H1 (cell line): ENCODE results near the gene PAX5. TPM values are rescaled to one million over a fixed set of nuclear protein-coding genes. Genes with fewer than 3 reads are reported as not detected.

Experiments used
- CTCF ChIA-PET: fragments of 300-600 bp; sonication (Branson Sonifier 250); formaldehyde crosslinking; loops from one replicate; lab custom pipeline; 2021; ENCODE audit not compliant: partially characterized antibody; lab: Charles Lee
- POLR2A ChIA-PET: fragments of 300-600 bp; sonication (Branson Sonifier 250); formaldehyde crosslinking; loops from one replicate; lab custom pipeline; 2021; ENCODE audit warnings: inconsistent platforms; ENCODE audit not compliant: partially characterized antibody; lab: Charles Lee
- DNase-seq, 2 experiments: peaks; one replicate each; pipeline versions ENCODE4 v3.0.0 to v3.0.0-alpha.2; 2010 to 2022; ENCODE audit warnings: low spot score in 2 of 2, low read depth in 1 of 2, mixed read lengths in 1 of 2
- FAIRE-seq: peaks from 2 replicates; lab custom pipeline; 2011; peaks lifted over from hg19 to GRCh38; lab: Jason Lieb, UNC
- H2AFZ ChIP-seq: 2 replicates; pipeline ENCODE4 v1.8.1; 2012; ENCODE audit warnings: low read length, inconsistent platforms
- H2AK5ac ChIP-seq: 2 replicates; pipeline ENCODE4 v1.6.1; 2013; ENCODE audit warnings: low read depth, low read length
- H2BK120ac ChIP-seq: replicated peaks from 2 replicates; pipeline ENCODE3; 2013; ENCODE audit warnings: low read depth, low read length, inconsistent platforms
- H2BK12ac ChIP-seq: 2 replicates; pipeline ENCODE4 v1.6.1; 2013; ENCODE audit warnings: low read depth, low read length
- H2BK15ac ChIP-seq: 2 replicates; pipeline ENCODE4 v1.6.1; 2013; ENCODE audit warnings: low read length
- H2BK20ac ChIP-seq: 2 replicates; pipeline ENCODE4 v1.6.1; 2013; ENCODE audit warnings: low read length
- H2BK5ac ChIP-seq: 2 replicates; pipeline ENCODE4 v1.6.1; 2013; ENCODE audit warnings: low read depth, low read length
- H3K14ac ChIP-seq: 2 replicates; pipeline ENCODE4 v1.6.1; 2013; ENCODE audit warnings: inconsistent platforms; ENCODE audit not compliant: insufficient read length
- H3K18ac ChIP-seq: 2 replicates; pipeline ENCODE4 v1.6.1; 2013; ENCODE audit warnings: low read length; ENCODE audit errors: extremely low read depth
- H3K23ac ChIP-seq: 2 replicates; pipeline ENCODE4 v1.6.1; 2013; ENCODE audit warnings: inconsistent platforms; ENCODE audit not compliant: insufficient read length
- H3K23me2 ChIP-seq: 2 replicates; pipeline ENCODE4 v1.6.1; 2013; ENCODE audit warnings: low read depth, low read length
- H3K27ac ChIP-seq: 2 replicates; pipeline ENCODE4 v1.6.1; 2011; ENCODE audit warnings: low read depth, low read length, inconsistent platforms
- H3K27me3 ChIP-seq, 4 experiments: replicated peaks in 1 of 4; 1 replicate in 1 of 4; 2 replicates in 3 of 4; pipeline versions ENCODE4 v1.6.1 to v1.8.1; 2011 to 2013; ENCODE audit warnings: low read length in 3 of 4, mild to moderate bottlenecking in 3 of 4, inconsistent platforms in 2 of 4, mixed read lengths in 2 of 4, moderate library complexity in 1 of 4; ENCODE audit not compliant: control insufficient read depth in 3 of 4, insufficient read depth in 3 of 4; ENCODE audit errors: extremely low read depth in 1 of 4
- H3K36me3 ChIP-seq, 4 experiments: 2 replicates each; pipeline versions ENCODE4 v1.6.1 to v1.8.1; 2011 to 2013; ENCODE audit warnings: mild to moderate bottlenecking in 4 of 4, low read length in 3 of 4, moderate library complexity in 2 of 4, control low read depth in 1 of 4, inconsistent platforms in 1 of 4; ENCODE audit not compliant: insufficient read depth in 4 of 4, control insufficient read depth in 2 of 4
- H3K4ac ChIP-seq: replicated peaks from 2 replicates; pipeline ENCODE3; 2013; ENCODE audit warnings: low read length, low read depth, mixed read lengths, inconsistent platforms; ENCODE audit not compliant: insufficient read length
- H3K4me1 ChIP-seq, 4 experiments: replicated peaks in 1 of 4; 1 replicate in 1 of 4; 2 replicates in 3 of 4; pipeline versions ENCODE4 v1.6.1 to v1.8.1; 2011 to 2013; ENCODE audit warnings: low read length in 3 of 4, inconsistent platforms in 2 of 4, mixed read lengths in 1 of 4; ENCODE audit not compliant: insufficient read depth in 4 of 4, control insufficient read depth in 3 of 4
- H3K4me2 ChIP-seq, 2 experiments: 2 replicates each; pipeline versions ENCODE4 v1.6.1 to v1.8.1; 2011 to 2013; ENCODE audit warnings: low read depth in 2 of 2, low read length in 2 of 2, control low read depth in 1 of 2, inconsistent platforms in 1 of 2, mild to moderate bottlenecking in 1 of 2; ENCODE audit not compliant: insufficient read depth in 1 of 2
- H3K4me3 ChIP-seq, 4 experiments: fragments of 200-600, 300-600 bp in 1 of 4; sonication (generic), shearing (Covaris generic), sonication (Bioruptor Twin) in 1 of 4; 2 replicates each; pipeline versions ENCODE4 v1.5.1 to v1.8.1; 2011 to 2016; ENCODE audit warnings: low read length in 4 of 4, low read depth in 3 of 4, control low read depth in 2 of 4, inconsistent platforms in 2 of 4, mild to moderate bottlenecking in 2 of 4, mixed read lengths in 1 of 4, moderate library complexity in 1 of 4; ENCODE audit not compliant: insufficient read depth in 2 of 4; ENCODE audit errors: extremely low read depth in 1 of 4
- H3K56ac ChIP-seq: replicated peaks from 2 replicates; pipeline ENCODE3; 2013; ENCODE audit warnings: low read depth, mild to moderate bottlenecking, mixed read lengths, low read length, inconsistent platforms; ENCODE audit not compliant: insufficient read length
- H3K79me1 ChIP-seq: 2 replicates; pipeline ENCODE4 v1.6.1; 2013; ENCODE audit warnings: low read depth, low read length, control low read depth
- H3K79me2 ChIP-seq, 2 experiments: 2 replicates each; pipeline versions ENCODE4 v1.6.1 to v1.8.1; 2012 to 2013; ENCODE audit warnings: low read length in 2 of 2, mild to moderate bottlenecking in 2 of 2, inconsistent platforms in 1 of 2; ENCODE audit not compliant: insufficient read depth in 2 of 2, control insufficient read depth in 1 of 2
- H3K9ac ChIP-seq, 4 experiments: replicated peaks in 1 of 4; 1 replicate in 1 of 4; 2 replicates in 3 of 4; pipeline versions ENCODE4 v1.6.1 to v1.8.1; 2011 to 2013; ENCODE audit warnings: low read depth in 3 of 4, low read length in 3 of 4, control low read depth in 2 of 4, mild to moderate bottlenecking in 2 of 4, moderate library complexity in 2 of 4, inconsistent platforms in 1 of 4; ENCODE audit errors: extremely low read depth in 1 of 4
- H3K9me3 ChIP-seq, 2 experiments: 2 replicates each; pipeline versions ENCODE4 v1.6.1 to v1.8.1; 2012 to 2013; ENCODE audit warnings: mild to moderate bottlenecking in 2 of 2, moderate library complexity in 2 of 2, control low read depth in 1 of 2, inconsistent platforms in 1 of 2, low read depth in 1 of 2, low read length in 1 of 2, mixed read lengths in 1 of 2; ENCODE audit not compliant: insufficient read depth in 2 of 2
- H4K20me1 ChIP-seq, 2 experiments: replicated peaks in 1 of 2; 2 replicates each; pipeline versions ENCODE3 to v1.8.1; 2011 to 2013; ENCODE audit warnings: inconsistent platforms in 2 of 2, low read length in 2 of 2, mild to moderate bottlenecking in 1 of 2; ENCODE audit not compliant: insufficient read depth in 2 of 2, control insufficient read depth in 1 of 2
- H4K5ac ChIP-seq: 2 replicates; pipeline ENCODE4 v1.6.1; 2013; ENCODE audit warnings: low read length, low read depth, mixed read lengths, inconsistent platforms; ENCODE audit not compliant: insufficient read length
- H4K8ac ChIP-seq: 2 replicates; pipeline ENCODE4 v1.8.0; 2013; ENCODE audit warnings: mild to moderate bottlenecking, moderate library complexity, low read length, inconsistent platforms; ENCODE audit not compliant: insufficient read depth; ENCODE audit errors: extremely low read depth
- H4K91ac ChIP-seq: replicated peaks from 2 replicates; pipeline ENCODE3; 2013; ENCODE audit warnings: low read length, mixed read lengths, inconsistent platforms; ENCODE audit not compliant: insufficient read length
- KDM1A ChIP-seq: fragments of 200-600, 300-600 bp; sonication (generic); IDR thresholded peaks from 2 replicates; pipeline ENCODE4 v1.7.1; 2016; ENCODE audit warnings: mild to moderate bottlenecking, low read length, borderline replicate concordance
- POLR2A ChIP-seq, 2 experiments: IDR thresholded peaks; 1 replicate in 1 of 2; 2 replicates in 1 of 2; pipeline ENCODE4 v1.6.1; 2011; ENCODE audit warnings: low read depth in 2 of 2, low read length in 2 of 2, mild to moderate bottlenecking in 2 of 2; ENCODE audit errors: control extremely low read depth in 1 of 2
- SIRT6 ChIP-seq: IDR thresholded peaks from one replicate; pipeline ENCODE4 v1.7.1; 2012; ENCODE audit warnings: low read length, inconsistent platforms
- WGBS, 2 experiments: shearing (Covaris generic) in 1 of 2; methylation state at CpG; one replicate each; pipeline versions ENCODE4 v1.1.6 to v1.1.7; 2013 to 2015; ENCODE audit warnings: low lambda C conversion rate in 2 of 2, mixed read lengths in 2 of 2, inconsistent platforms in 1 of 2, low coverage in 1 of 2, missing lambda C conversion rate in 1 of 2; ENCODE audit not compliant: insufficient replicate concordance in 2 of 2, insufficient coverage in 1 of 2, insufficient read length in 1 of 2; ENCODE audit errors: extremely low coverage in 1 of 2, missing lambda C conversion rate in 1 of 2; 5-methylcytosine and 5-hydroxymethylcytosine counted together
- polyA plus RNA-seq, 7 experiments: library from polyadenylated mRNA; depleted of rRNA in 3 of 7; stranded (reverse) in 5 of 7; unstranded in 2 of 7; fragments of >200 nt in 5 of 7; fragments of 200-250 nt in 2 of 7; gene quantifications; 1 replicate in 5 of 7; 2 replicates in 1 of 7; 4 replicates in 1 of 7; pipeline versions ENCODE4 v1.2.1 to v1.2.3, GENCODE V29; 2011 to 2013; ENCODE audit warnings: missing spikeins in 2 of 7, mixed read lengths in 2 of 7
- total RNA-seq: library from RNA; stranded (reverse); fragmentation: NEBNext Ultra II Directional; extraction: Animal tissue kit (Norgen Biotek cat#: 25700); gene quantifications from 2 replicates; pipeline ENCODE4 v1.2.1, GENCODE V29; 2021

Gene PAX5
- total and polyA plus RNA-seq, 2 of the 8 experiments (the other 6 are each of a cell fraction or from before 2014, with no cell fraction given), result 0.29 to 0.43 TPM

DNA sequence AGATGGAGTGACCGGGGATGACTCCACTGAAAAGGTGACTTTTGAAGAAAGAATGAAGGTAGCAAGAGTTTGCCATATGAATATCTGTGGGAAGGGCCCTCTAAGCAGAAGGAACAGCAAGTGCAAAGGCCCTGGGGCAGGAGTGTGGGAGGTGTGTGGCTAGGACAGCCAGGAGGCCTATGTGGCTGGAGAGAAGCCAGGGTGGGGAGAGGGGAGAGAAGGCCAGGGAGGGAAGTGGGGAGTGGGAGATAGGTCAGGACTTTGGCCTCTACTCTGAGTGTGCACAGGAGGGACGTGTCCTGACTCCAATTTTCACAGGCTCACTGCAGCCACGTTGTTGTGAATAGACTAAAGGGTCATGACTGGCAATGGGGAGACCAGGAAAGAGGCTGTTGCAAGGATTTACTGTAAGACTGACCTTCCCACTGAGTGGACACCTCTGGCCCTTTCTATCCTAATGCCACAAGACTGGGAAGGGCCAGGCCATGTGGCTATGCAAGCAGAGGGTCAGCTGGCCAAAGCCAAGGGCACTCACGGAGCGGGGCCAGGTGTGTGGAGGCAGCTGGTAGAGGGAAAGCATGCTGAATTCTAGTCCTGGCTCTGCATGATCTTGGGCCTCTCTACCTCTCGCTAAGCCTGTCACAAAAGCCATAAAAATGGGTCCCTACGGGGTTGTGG lies 172.4 kb downstream of the PAX5 start:
- H3K23ac ChIP-seq, result no peak overlapping the region
- H4K91ac ChIP-seq, result no peak overlapping the region
- H3K56ac ChIP-seq, result no peak overlapping the region
- no peaks in the 10 kb centered on the region for H3K23me2 ChIP-seq
- no peak overlapping the region for H2AFZ ChIP-seq
- no peak overlapping the region for H3K9ac ChIP-seq
- POLR2A ChIA-PET, result no interaction called here
- H2BK12ac ChIP-seq, result 0 out of 2 replicates have a peak overlapping the region, but pooled peaks have one; percentile 39
- 0 out of 2 replicates have a peak, but pooled peaks have one; percentile 14 for TF ChIP-seq KDM1A
- no peak for TF ChIP-seq POLR2A (IDR thresholded peaks at IDR 0.05; ENCODE audit: control extremely low read depth in 1 of 2, low read depth in 2 of 2, low read length in 2 of 2)
- no peak for TF ChIP-seq SIRT6
- H3K4me3 ChIP-seq, result no peak overlapping the region
- FAIRE-seq (no peak), DNase-seq (no peak)
- no peaks in the 10 kb centered on the region for H3K9me3 ChIP-seq
- H2AK5ac ChIP-seq, result no peak overlapping the region
- no peak overlapping the region for H3K14ac ChIP-seq
- H3K4ac ChIP-seq, result no peak overlapping the region
- H4K5ac ChIP-seq, result no peak overlapping the region
- H3K4me1 ChIP-seq, result peaks cover 0 to 15% (median 7%) of the 10 kb centered on the region in 4 experiments; a peak in 6 of 7 replicates
- WGBS, 2 experiments, result 67% methylated on average over 7 of the region's 7 CpGs; no CpG with 5 or more reads in 1 of the 2 experiments
- no peaks in the 10 kb centered on the region for H3K79me1 ChIP-seq
- no peaks in the 10 kb centered on the region for H4K20me1 ChIP-seq
- H2BK15ac ChIP-seq, result no peak overlapping the region
- H3K79me2 ChIP-seq, result no peaks in the 10 kb centered on the region
- H2BK5ac ChIP-seq, result no peak overlapping the region
- no peak overlapping the region for H2BK20ac ChIP-seq
- no peak overlapping the region for H3K4me2 ChIP-seq
- CTCF ChIA-PET, result interaction anchor here (0.6 to 27.2 kb wide), 20 partner anchors 8 to 519 kb away, joined by 3 to 657 read pairs (median 4); no protein-coding TSS in a partner anchor
- no peak overlapping the region for H2BK120ac ChIP-seq
- H3K27ac ChIP-seq, result no peak overlapping the region
- H3K36me3 ChIP-seq, result no peaks in the 10 kb centered on the region
- peaks cover 0 to 28% (median 21%) of the 10 kb centered on the region in 4 experiments; a peak in 5 of 7 replicates for H3K27me3 ChIP-seq
- H3K18ac ChIP-seq, result no peak overlapping the region
- H4K8ac ChIP-seq, result no peak overlapping the region; the same call in 1 of the 2 replicates
